Activated effector memory CD4-positive, alpha-beta T cell treated with Interleukin-2 at 50 U/mL for 16 hours (primary cell): ENCODE measurements around the gene ATF3.
A peak's percentile ranks its signal among the peaks of the same experiment; 100 is the strongest.

ENCODE experiments used
- DNase-seq: peaks from one replicate; pipeline ENCODE4 v3.0.0-alpha.2; 2020

Gene ATF3, protein sequence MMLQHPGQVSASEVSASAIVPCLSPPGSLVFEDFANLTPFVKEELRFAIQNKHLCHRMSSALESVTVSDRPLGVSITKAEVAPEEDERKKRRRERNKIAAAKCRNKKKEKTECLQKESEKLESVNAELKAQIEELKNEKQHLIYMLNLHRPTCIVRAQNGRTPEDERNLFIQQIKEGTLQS

DNA sequence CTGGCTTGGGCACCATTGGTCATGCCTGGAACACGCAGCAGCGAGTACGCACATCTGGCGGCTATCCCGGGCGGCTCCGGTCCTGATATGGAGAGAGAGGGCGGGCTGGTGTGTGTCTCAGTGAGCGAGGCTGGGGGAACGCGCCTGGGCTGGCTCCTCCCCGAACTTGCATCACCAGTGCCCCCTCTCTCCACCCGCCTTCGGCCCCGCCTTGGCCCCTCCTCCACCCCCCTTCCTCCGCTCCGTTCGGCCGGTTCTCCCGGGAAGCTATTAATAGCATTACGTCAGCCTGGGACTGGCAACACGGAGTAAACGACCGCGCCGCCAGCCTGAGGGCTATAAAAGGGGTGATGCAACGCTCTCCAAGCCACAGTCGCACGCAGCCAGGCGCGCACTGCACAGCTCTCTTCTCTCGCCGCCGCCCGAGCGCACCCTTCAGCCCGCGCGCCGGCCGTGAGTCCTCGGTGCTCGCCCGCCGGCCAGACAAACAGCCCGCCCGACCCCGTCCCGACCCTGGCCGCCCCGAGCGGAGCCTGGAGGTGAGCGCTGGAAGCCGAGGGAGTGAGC, at the start of gene ATF3:
ATF3 (plus strand) TSS at position 370 of the 567 bp plus-strand sequence. CDS start 6,261 bp downstream, outside the sequence.
- peak; percentile 70 for DNase-seq

DNA sequence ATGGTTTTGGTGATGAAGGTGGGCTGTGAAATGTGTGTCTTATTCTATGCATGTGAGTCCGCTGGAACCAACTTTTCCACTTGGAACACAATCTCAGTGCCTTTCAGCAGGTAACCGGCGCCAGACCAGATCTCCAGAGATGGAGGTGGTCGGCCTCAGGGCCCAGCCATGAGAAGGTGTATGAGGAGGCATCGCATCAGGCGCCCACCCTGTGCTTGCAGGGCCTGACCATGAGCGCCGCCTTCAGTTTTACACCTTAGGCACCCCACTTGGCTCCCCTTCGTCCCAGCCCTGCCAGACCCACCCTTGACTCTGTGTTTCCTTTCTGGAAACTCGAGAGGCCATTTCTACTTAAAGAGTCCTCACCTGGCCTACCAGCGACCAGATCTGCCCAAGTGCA, 48.6 kb upstream of the ATF3 start:
- no peak for DNase-seq

DNA sequence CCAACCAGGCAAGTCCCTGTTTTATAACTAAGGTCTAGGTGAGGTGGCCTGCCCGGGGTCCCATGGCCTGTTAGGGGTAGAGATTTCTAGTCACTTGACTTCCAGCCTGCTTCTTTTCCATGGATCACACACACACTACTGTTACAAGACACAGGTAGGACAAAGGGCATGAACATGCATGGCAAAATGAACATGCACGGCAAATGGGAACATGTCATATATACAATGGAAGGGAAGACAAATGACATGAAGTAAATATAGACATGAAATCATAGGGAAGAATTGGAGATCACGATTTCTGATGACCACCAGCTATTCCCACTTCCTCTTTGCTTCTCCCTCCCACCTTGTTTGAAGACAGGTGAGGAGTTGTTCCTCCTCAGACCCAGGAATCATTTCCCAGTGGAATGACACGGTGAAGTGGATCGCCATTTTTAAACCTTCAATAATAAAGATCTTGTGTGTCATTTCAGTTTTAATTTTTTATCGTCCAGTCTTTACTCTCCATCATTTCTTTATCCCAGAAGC, 47.6 kb upstream of the ATF3 start:
- DNase-seq: no peak

- DNase-seq: no peak
These were observed 47.0 kb upstream of the ATF3 start for GRCh38 chr1:212561501-212561931.

DNA sequence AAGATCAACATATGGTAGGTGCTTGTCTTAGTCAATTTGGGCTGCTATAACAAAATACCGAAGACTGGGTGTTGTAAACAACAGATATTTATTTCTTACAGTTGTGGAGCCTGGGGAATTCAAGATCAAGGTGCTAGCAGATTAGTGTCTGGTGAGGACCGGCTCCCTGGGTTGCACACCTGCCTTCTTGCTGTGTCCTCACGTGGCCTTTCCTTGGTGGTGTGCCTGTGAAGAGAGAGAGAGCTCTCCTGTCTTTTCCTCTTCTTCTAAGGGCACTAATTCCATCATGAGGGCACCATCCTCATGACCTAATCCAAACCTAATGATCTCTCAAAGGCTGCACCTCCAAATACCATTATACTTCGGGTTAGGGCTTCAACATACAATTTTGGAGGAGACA, 45.8 kb upstream of the ATF3 start:
- DNase-seq: no peak

DNA sequence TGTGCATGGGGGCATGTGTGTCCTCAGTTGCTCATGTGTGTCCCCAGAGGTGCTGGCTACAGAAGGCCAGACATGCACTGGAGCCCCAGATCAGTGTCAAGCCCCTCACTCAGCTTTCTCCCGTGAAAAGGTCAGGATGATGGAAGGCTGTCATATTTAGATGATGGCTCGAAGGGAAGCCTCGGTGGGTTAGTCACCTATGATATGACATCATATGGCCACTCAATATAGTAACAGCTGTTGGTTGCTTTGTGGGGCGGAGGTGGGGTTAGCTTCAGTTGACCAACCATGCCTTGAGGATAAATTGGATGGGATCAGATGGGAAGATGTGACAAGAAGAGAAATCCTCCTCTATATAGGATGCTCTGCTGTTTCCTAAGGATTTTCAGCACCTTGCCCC, 43.5 kb upstream of the ATF3 start:
- DNase-seq: no peak

- DNase-seq: no peak
These were observed 42.8 kb upstream of the ATF3 start for GRCh38 chr1:212565571-212566305.

GRCh38 chr1:212566522-212567479, 41.8 kb upstream of the ATF3 start:
- DNase-seq: peak; percentile 28

GRCh38 chr1:212567638-212568037, 40.9 kb upstream of the ATF3 start:
- no peak for DNase-seq

DNA sequence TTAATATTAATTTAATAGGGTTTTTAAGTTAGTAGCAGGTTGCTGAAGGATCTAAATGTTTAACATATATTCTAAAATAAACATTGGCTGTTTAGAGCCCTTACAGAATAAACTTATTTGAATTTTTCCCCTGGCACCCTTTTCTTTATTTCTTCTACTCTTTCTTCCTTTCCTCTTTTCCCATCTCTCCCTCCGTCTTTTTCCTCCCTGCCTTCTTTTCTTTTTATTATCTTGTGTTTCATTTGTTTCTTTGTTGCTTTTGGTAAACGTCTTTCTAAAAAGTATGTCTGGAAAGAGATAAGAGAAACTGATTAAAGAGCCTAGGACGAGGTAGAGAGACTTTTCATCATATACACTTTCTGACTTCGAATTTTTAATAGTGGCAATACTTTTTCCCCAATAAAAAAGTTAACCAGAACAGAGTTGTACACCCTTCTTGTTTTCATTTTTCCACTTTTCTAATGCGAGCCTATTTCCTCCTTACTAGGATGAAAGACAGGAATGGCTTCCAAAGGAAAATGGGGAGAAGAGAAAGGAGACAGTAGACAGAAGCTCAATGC, 39.5 kb upstream of the ATF3 start:
- DNase-seq: no peak

GRCh38 chr1:212574732-212575131, 33.8 kb upstream of the ATF3 start:
- DNase-seq: no peak

DNA sequence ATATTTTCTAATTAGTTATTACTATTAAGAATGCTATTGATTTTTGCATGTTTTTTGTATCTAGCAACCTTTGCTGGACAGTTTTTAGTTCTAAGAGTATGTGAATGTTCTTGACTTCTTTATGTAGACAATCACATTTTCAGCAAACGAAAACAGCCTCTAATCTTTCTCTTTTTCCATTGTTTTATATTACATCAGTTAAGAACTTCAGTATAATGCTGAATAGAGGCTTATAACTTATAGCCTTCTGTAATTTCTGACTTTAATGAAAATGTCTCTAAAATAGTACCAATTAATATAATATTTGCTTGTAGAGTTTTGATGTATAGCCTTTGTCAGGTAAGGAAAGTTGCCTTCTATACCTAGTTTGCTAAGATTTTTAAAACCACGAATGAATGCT, 33.2 kb upstream of the ATF3 start:
- no peak for DNase-seq

DNA sequence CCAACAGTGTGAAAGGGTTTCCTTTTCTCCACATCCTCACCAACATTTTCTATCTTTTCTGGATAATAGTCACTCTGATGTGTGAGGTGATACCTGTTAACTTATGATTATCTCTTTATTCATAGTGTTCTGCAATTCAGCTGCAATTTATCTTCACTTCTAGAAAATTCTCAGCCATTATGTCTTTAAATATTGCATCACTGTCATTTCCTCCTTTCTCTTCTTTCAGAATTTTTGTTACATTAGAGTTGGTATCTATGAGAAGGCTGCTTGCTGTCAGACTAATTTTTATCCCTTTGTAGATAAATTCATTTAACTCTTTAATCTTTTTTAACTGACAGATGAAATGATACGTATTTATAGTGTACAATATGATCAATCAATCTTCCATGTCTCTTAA, 30.5 kb upstream of the ATF3 start:
- no peak for DNase-seq

DNA sequence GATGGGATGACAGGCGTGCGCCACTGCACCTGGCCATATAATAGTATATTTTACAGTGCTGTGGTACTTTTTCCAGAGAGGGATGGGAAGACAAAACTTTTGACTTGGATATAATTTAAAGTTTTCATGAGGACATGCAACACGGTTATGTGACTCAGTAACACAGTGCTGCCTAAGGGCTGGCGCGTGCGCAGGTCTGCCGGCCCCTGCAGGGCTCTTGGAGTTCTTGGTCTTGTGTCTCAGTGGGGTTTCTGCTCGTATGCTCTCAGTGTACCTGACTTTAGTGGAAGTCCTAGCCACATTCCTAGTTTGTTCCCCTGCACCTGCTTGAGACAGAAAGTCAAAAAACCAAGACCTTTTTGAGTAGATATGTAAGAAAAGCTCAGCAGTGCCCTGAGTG, 27.5 kb upstream of the ATF3 start:
- no peak for DNase-seq

DNA sequence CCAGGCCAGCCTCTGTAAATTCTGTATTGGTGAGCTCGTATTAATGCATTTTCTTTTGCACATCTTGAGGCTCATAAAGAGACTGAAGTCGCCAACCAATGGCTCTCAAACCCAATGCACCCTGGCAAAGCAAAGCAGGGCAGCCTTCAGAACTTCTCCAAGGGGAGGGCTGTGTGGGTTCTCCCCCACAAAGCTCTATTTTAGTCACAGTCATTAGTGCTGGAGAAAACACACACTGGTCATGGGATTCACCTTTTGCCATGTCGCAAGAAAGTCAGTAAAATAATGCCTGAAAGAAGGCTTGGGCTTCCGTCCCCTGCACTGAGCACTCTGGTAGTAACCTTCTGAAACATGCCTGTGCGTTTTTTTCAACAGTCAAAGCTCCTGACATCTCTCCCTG, 26.3 kb upstream of the ATF3 start:
- DNase-seq: no peak

DNA sequence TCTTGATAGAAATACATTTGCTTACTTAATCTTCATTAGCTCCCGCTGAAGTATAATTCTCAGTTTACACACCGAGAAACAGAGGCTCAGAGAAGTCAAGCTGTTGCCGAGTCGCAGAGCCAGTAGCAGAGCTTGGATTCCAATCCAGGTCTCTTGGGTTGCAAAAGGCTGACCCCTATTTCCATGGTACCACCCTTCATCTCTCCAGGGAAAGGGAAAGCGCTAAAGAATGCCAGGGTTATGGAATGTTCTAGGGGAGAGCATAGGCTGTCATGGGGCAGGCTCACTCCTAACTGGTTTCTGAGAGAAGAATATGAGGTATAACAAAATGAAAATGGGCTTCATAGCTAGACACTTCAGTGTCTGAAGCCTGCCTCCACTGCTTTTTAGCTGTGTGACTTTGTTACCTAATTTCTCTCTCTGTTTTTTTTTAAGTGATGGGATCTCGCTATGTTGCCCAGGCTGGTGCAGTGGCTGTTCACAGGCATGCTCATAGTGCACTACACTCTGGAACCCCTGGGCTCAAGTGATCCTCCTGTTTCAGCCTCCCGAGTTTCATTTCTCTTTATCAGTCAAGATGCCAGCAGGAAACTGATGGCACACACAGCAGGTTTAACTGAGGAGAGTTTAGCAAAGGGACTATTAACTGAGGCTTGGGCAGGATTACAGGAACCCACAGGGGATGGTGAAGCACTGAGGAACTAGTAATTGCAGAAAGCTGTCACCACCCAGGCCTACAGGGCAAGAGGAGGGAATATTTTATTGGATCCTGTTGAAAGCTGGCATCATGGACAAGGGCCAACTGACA, 25.5 kb upstream of the ATF3 start:
- DNase-seq: no peak

DNA sequence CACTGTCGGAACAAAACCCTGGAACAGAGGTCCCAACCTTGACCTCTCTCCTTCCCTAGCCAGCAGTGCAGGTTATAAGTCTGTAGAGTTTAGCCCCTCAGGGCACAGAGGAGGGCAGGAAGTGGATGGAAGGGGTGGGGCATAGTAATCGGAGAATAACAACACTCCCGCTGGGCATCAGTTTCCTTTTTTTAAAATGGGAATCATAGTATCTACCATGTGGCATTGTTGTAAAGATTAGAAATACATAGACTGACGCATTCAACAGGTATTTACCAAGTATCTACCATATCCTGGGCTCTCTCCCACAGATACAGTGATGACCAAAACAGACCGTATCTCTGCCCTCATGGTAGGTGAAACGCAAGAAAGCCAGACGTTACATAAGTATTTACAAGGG, 24.9 kb upstream of the ATF3 start:
- DNase-seq: no peak

DNA sequence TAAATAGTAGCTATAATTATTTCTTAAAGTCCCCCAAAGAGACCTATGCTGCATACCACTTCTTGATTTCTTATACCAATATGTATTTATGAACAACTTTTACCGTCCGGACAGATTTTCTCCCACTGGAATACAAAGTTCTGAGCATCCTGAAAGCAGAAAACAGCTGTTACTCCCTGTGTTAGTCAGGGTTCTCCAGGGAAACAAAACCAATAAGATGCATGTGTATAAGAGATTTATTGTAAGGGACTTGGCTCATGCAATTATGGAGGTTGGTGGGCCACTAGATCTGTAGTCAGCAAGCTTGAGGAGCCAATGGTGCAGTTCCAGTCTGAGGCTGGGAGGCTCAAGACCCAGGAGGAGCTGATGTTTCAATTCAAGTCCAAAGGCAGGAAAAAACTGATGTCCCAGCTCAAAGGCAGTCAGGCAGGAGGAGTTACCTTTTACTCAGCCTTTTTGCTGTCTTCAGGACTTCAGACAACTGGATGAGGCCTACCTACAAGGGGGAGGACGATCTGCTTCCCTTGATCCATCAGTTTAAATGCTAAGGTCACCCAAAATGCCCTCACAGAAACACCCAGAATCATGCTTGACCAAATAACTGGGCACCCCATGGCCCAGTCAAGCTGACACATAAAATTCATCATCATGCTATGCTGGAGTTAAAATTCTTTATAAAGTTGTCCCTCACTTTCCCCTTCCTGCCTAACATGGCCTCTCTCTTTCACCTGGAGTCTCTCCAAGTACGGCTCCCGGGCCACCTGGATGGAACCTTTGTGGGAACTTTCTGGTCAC, 24.3 kb upstream of the ATF3 start:
- DNase-seq: no peak

GRCh38 chr1:212585210-212585609, 23.4 kb upstream of the ATF3 start:
- DNase-seq: no peak

- no peak for DNase-seq
These were observed 22.1 kb upstream of the ATF3 start for GRCh38 chr1:212586206-212587015.
